ENCODE data around the gene QSER1.

DNA sequence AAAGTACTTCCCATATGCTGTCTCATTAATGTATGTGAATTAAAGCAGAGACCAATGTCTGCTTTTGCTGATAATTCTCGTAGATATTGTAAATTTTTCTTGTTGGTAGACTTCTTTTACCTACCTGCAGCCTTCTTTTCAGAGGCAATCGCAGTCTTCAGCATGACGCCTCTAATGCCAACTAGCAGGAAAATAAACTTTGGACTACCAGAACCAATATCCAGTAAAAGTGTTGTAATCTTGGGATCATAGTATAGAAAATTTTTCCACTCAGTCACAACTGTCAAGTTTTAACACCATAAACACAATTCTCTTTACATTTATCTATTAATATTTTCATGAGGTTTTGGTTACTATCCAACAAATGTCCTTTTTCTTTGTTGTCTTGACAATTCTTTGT, 125.4 kb downstream of the QSER1 start:
- TF ChIP-seq SP1 (CRISPR knock-in tag; conservative IDR thresholded peaks at IDR 0.05) (no peak), NR3C1 (CRISPR knock-in tag; conservative IDR thresholded peaks at IDR 0.05; ENCODE audit: low read depth) (no peak)
- TF ChIP-seq, protein P1, sequence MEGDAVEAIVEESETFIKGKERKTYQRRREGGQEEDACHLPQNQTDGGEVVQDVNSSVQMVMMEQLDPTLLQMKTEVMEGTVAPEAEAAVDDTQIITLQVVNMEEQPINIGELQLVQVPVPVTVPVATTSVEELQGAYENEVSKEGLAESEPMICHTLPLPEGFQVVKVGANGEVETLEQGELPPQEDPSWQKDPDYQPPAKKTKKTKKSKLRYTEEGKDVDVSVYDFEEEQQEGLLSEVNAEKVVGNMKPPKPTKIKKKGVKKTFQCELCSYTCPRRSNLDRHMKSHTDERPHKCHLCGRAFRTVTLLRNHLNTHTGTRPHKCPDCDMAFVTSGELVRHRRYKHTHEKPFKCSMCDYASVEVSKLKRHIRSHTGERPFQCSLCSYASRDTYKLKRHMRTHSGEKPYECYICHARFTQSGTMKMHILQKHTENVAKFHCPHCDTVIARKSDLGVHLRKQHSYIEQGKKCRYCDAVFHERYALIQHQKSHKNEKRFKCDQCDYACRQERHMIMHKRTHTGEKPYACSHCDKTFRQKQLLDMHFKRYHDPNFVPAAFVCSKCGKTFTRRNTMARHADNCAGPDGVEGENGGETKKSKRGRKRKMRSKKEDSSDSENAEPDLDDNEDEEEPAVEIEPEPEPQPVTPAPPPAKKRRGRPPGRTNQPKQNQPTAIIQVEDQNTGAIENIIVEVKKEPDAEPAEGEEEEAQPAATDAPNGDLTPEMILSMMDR (IDR thresholded peaks at IDR 0.05): no peak
